K562 (cell line): ENCODE results near the gene OR4Q2. TPM values are rescaled to one million over a fixed set of nuclear protein-coding genes. Genes with fewer than 3 reads are reported as not detected.

Source experiments
- ATAC-seq: fragments of 200-7000 bp; cut with Tn5 transposase; 3 replicates; pipeline ENCODE4 v1.9.1; 2020; ENCODE audit warnings: moderate library complexity
- BruUV-seq: library from RNA; stranded (reverse); fragments of 400-500 nt; replicated peaks from 2 replicates; lab custom pipeline; 2021; lab: Mats Ljungman, UMichigan
- CTCF ChIA-PET: fragments of 300-600 bp; formaldehyde crosslinking; extraction: SDS; loops from one replicate; lab custom pipeline; 2021; ENCODE audit warnings: low intra/inter-chr PET ratio; lab: Yijun Ruan, JAX
- POLR2A ChIA-PET: fragments of 300-600, 350-650 bp; sonication (Branson Sonifier 250); formaldehyde crosslinking; extraction: SDS; loops from one replicate; lab custom pipeline; 2021; ENCODE audit warnings: antibody characterized with exemption, inconsistent platforms; lab: Yijun Ruan, JAX
- DNase-seq, 4 experiments: peaks; one replicate each; pipeline versions ENCODE4 v3.0.0 to v3.0.0-alpha.2; 2011 to 2018; ENCODE audit warnings: low spot score in 3 of 4, mixed read lengths in 3 of 4; ENCODE audit errors: extremely low read depth in 1 of 4
- FAIRE-seq: peaks from 2 replicates; lab custom pipeline; 2011; peaks lifted over from hg19 to GRCh38; lab: Jason Lieb, UNC
- H2AFZ ChIP-seq: 2 replicates; pipeline ENCODE4 v1.6.0; 2011; ENCODE audit warnings: low read depth, low read length, control low read depth, inconsistent platforms
- H3K27ac ChIP-seq: fragments of 200-600 bp; 3 replicates; pipeline ENCODE4 v1.8.0; 2011; ENCODE audit warnings: low read depth, mild to moderate bottlenecking, control low read depth, inconsistent platforms, low read length, moderate library complexity, mixed read lengths; ENCODE audit errors: extremely low read depth
- H3K27me3 ChIP-seq, 2 experiments: fragments of 300-600 bp in 1 of 2; 2 replicates in 1 of 2; 3 replicates in 1 of 2; pipeline versions ENCODE4 v1.6.0 to v1.8.0; 2011; ENCODE audit warnings: inconsistent platforms in 2 of 2, low read length in 2 of 2, mild to moderate bottlenecking in 1 of 2, mixed read lengths in 1 of 2, moderate library complexity in 1 of 2; ENCODE audit not compliant: control insufficient read depth in 2 of 2, insufficient read depth in 2 of 2
- H3K36me3 ChIP-seq: fragments of 300-600 bp; 3 replicates; pipeline ENCODE4 v1.8.0; 2011; ENCODE audit warnings: mild to moderate bottlenecking, low read length, inconsistent platforms; ENCODE audit not compliant: control insufficient read depth, insufficient read depth
- H3K4me1 ChIP-seq, 2 experiments: fragments of 200-600 bp in 1 of 2; replicated peaks in 1 of 2; 2 replicates in 1 of 2; 3 replicates in 1 of 2; pipeline versions ENCODE4 v1.5.1 to v1.8.0; 2011; ENCODE audit warnings: inconsistent platforms in 2 of 2, low read length in 2 of 2, mild to moderate bottlenecking in 1 of 2, mixed read lengths in 1 of 2, moderate library complexity in 1 of 2; ENCODE audit not compliant: control insufficient read depth in 2 of 2, insufficient read depth in 2 of 2
- H3K4me2 ChIP-seq: 2 replicates; pipeline ENCODE4 v1.6.1; 2011; ENCODE audit warnings: low read length, control low read depth, inconsistent platforms, mixed read lengths; ENCODE audit not compliant: insufficient read depth
- H3K4me3 ChIP-seq: fragments of 200-600 bp; sonication (generic), shearing (Covaris generic); 2 replicates; pipeline ENCODE4 v1.5.1; 2016; ENCODE audit warnings: control low read depth, inconsistent platforms
- H3K79me2 ChIP-seq: fragments of 200-600 bp; 3 replicates; pipeline ENCODE4 v1.8.0; 2011; ENCODE audit warnings: low read length, inconsistent platforms; ENCODE audit not compliant: control insufficient read depth, insufficient read depth
- H3K9ac ChIP-seq, 2 experiments: 2 replicates each; pipeline versions ENCODE4 v1.6.0 to v1.6.1; 2011; ENCODE audit warnings: low read depth in 2 of 2, low read length in 2 of 2, control low read depth in 1 of 2, inconsistent platforms in 1 of 2, mild to moderate bottlenecking in 1 of 2, mixed read lengths in 1 of 2; ENCODE audit not compliant: insufficient read depth in 1 of 2
- H3K9me1 ChIP-seq: one replicate; pipeline ENCODE4 v1.6.0; 2011; ENCODE audit warnings: inconsistent platforms, mild to moderate bottlenecking, low read length, moderate library complexity; ENCODE audit not compliant: control insufficient read depth, insufficient read depth
- H3K9me3 ChIP-seq: replicated peaks from 2 replicates; pipeline ENCODE4 v1.5.1; 2011; ENCODE audit warnings: low read depth, low read length, inconsistent platforms; ENCODE audit not compliant: control insufficient read depth, insufficient read depth
- H4K20me1 ChIP-seq: replicated peaks from 2 replicates; pipeline ENCODE4 v1.6.1; 2011; ENCODE audit warnings: low read length, inconsistent platforms, mixed read lengths; ENCODE audit not compliant: control insufficient read depth, insufficient read depth
- HEY1 ChIP-seq: fragments of 250-450 bp; sonication (Bioruptor Pico); IDR thresholded peaks from 2 replicates; pipeline ENCODE4 v1.5.0; 2020; ENCODE audit warnings: mild to moderate bottlenecking, moderate library complexity, borderline replicate concordance
- SMAD1 ChIP-seq: fragments of 150-350 bp; IDR thresholded peaks from 2 replicates; pipeline ENCODE4 v1.6.1; 2014; ENCODE audit warnings: low read length, low read depth; ENCODE audit not compliant: partially characterized antibody
- THRB ChIP-seq: fragments of 450-650 bp; formaldehyde crosslinking; conservative IDR thresholded peaks from 2 replicates; pipeline ENCODE4 v1.4.0; 2022; ENCODE audit warnings: mild to moderate bottlenecking, missing genetic modification characterization
- ZBTB8A ChIP-seq: fragments of 450-650 bp; IDR thresholded peaks from 2 replicates; pipeline ENCODE4 v1.6.1; 2018; ENCODE audit warnings: mild to moderate bottlenecking, moderate library complexity; ENCODE audit not compliant: partially characterized antibody
- WGBS: fragments of 100-300 bp; shearing (Covaris generic); methylation state at CpG from one replicate; pipeline ENCODE4 v1.1.6; 2016; ENCODE audit warnings: low coverage, mixed read lengths; ENCODE audit not compliant: insufficient coverage; ENCODE audit errors: missing lambda C conversion rate; 5-methylcytosine and 5-hydroxymethylcytosine counted together
- in situ Hi-C: fragments of 300-500 bp; cut with MboI; formaldehyde crosslinking; loops from 4 replicates; pipeline ENCODE4 v1.15.0; 2018; ENCODE audit warnings: inconsistent platforms, mixed read lengths
- intact Hi-C: fragments of 100-400 bp; cut with micrococcal nuclease; formaldehyde crosslinking; loops from 2 replicates; pipeline ENCODE4 v1.14.2; 2022
- polyA plus RNA-seq, 8 experiments: library from polyadenylated mRNA; depleted of rRNA in 4 of 8; stranded (reverse) in 5 of 8; unstranded in 3 of 8; fragments of >200 nt; fragmentation: Nextera tagmentation in 2 of 8; fragmentation: Illumina TruSeq in 1 of 8; extraction: Ambion mirVana in 2 of 8; extraction: Trizol in 1 of 8; gene quantifications; 2 replicates each; pipeline versions ENCODE4 v1.2.1 to v1.2.3, GENCODE V29; 2011 to 2014; ENCODE audit warnings: inconsistent platforms in 1 of 8, missing spikeins in 1 of 8
- total RNA-seq, 7 experiments: library from RNA; depleted of rRNA in 6 of 7; stranded (reverse); fragments of >200 nt in 6 of 7; fragmentation: Illumina TruSeq in 2 of 7; extraction: Trizol in 2 of 7; gene quantifications; 2 replicates each; pipeline versions ENCODE4 v1.2.1 to v1.2.3, GENCODE V29; 2011 to 2021; ENCODE audit warnings: low replicate concordance in 1 of 7

Gene OR4Q2
- total and polyA plus RNA-seq, 9 of the 15 experiments (the other 6 are each of a cell fraction or from before 2014, with no cell fraction given) = not detected

GRCh38 chr14:20035449-20035848 is 33.5 kb downstream of the OR4Q2 start:
- in situ Hi-C loops (no loop called here), intact Hi-C loops (no loop called here)
- no peaks in the 10 kb centered on the region for H3K36me3 ChIP-seq
- no peaks in the 10 kb centered on the region for H4K20me1 ChIP-seq
- no peak overlapping the region for H3K9ac ChIP-seq
- H3K9me3 ChIP-seq = no peaks in the 10 kb centered on the region
- DNase-seq (no peak), FAIRE-seq (no peak), ATAC-seq (no peak)
- TF ChIP-seq HEY1 (CRISPR knock-in tag) (no peak), THRB (CRISPR knock-in tag) (no peak), ZBTB8A (no peak)
- WGBS = 72% methylated on average over 2 of the region's 3 CpGs
- no peaks in the 10 kb centered on the region for H3K4me1 ChIP-seq
- H3K27me3 ChIP-seq = no peaks in the 10 kb centered on the region
- no peaks in the 10 kb centered on the region for H3K9me1 ChIP-seq
- H2AFZ ChIP-seq = no peak overlapping the region
- H3K27ac ChIP-seq = no peak overlapping the region
- H3K4me2 ChIP-seq = no peak overlapping the region
- ChIA-PET CTCF (no interaction called here), POLR2A (no interaction called here)
- BruUV-seq = no TSS peak
- no peak overlapping the region for H3K4me3 ChIP-seq
- H3K79me2 ChIP-seq = no peaks in the 10 kb centered on the region

- ChIA-PET CTCF (no interaction called here), POLR2A (no interaction called here)
- Histone ChIP-seq H3K27ac (no peak within 1 kb of the TSS), H3K9me3 (no peaks in the 10 kb centered on the region), H3K9me1 (no peaks in the 10 kb centered on the region), H3K4me2 (no peak within 1 kb of the TSS), H3K4me1 (no peaks in the 10 kb centered on the region), H4K20me1 (no peaks in the 10 kb centered on the region), H3K4me3 (no peak within 1 kb of the TSS), H3K27me3 (no peaks in the 10 kb centered on the region), H3K79me2 (no peaks in the 10 kb centered on the region), H2AFZ (no peak within 1 kb of the TSS), H3K36me3 (no peaks in the 10 kb centered on the region), H3K9ac (no peak within 1 kb of the TSS)
- in situ Hi-C loops (no loop called here), intact Hi-C loops (no loop called here)
- DNase-seq = no peak
- WGBS = 68% methylated on average over 4 of the region's 4 CpGs
- BruUV-seq = no TSS peak
- no peak for FAIRE-seq
- TF ChIP-seq SMAD1 = no peak
- ATAC-seq = no peak
Observed at GRCh38 chr14:20035938-20036337, 34.0 kb downstream of the OR4Q2 start, which contains the start of gene OR4K13. TSS of gene OR4K13 (minus strand) at chr14:20036038. CDS start at chr14:20034758, 1,280 bp downstream.
